Thyroid gland (tissue), 4 donors: ENCODE results near the gene USP8.

Experiments used
- CTCF ChIP-seq, 6 experiments: fragments of 200-600 bp in 3 of 6; fragments of 450-650 bp in 3 of 6; sonication (generic) in 3 of 6; IDR thresholded peaks; one replicate each; pipeline ENCODE4 v1.5.1; 2016 to 2019; ENCODE audit warnings: antibody characterized with exemption in 6 of 6, mild to moderate bottlenecking in 2 of 6, inconsistent platforms in 1 of 6, moderate library complexity in 1 of 6
- POLR2A ChIP-seq, 2 donors: fragments of 450-650 bp; IDR thresholded peaks; one replicate each; pipeline ENCODE4 v1.6.1; 2017; ENCODE audit warnings: antibody characterized with exemption in 2 of 2, mild to moderate bottlenecking in 2 of 2, moderate library complexity in 1 of 2

DNA sequence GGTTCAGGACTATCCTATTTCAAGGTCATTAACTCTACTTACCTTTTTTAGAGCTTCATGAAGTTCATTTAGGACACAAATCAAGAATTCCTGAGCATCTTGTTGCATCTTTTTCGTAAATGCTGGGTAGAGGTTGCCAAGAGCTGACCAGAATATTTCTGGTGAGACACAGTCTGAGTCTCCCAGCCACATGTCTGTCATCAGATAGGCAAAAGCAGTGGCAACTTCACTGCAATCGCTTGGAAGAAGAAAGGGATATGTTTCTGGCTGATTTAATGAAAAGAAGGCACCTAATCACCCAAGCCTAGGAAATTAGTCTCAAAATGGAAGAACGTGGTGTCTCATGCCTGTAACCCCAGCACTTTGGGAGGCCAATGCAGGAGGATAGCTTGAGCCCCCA lies 119.4 kb downstream of the USP8 start:
- TF ChIP-seq POLR2A (IDR thresholded peaks at IDR 0.05) (no peak), CTCF (IDR thresholded peaks at IDR 0.05) (no peak)
